ENCODE measurements around the gene SLC35A4.

SLC35A4 gene

GRCh38 chr5:140564196-140565023, at the start of gene SLC35A4, which contains the start of gene APBB3:
Gene SLC35A4, plus strand, starts transcription at chr5:140564828. Its CDS starts 2,342 bp downstream, at chr5:140567170.
Gene APBB3, minus strand, starts transcription at chr5:140564598. Its CDS starts 353 bp downstream, at chr5:140564245.
- peak; percentile 99 for DNase-seq (ENCODE audit: low spot score)

GRCh38 chr5:140524003-140524402, 40.6 kb upstream of the SLC35A4 start:
- no peak for DNase-seq (ENCODE audit: low spot score)

- no peak for DNase-seq (ENCODE audit: low spot score)
Measured at GRCh38 chr5:140540227-140540626, 24.4 kb upstream of the SLC35A4 start.

- DNase-seq (ENCODE audit: low spot score), result no peak
Measured at GRCh38 chr5:140542972-140543371, 21.7 kb upstream of the SLC35A4 start.

GRCh38 chr5:140544986-140545385, 19.6 kb upstream of the SLC35A4 start:
- DNase-seq (ENCODE audit: low spot score), result no peak

GRCh38 chr5:140545606-140546005, 19.0 kb upstream of the SLC35A4 start:
- no peak for DNase-seq (ENCODE audit: low spot score)

- no peak for DNase-seq (ENCODE audit: low spot score)
Measured at GRCh38 chr5:140546851-140547507, 17.6 kb upstream of the SLC35A4 start.

- peak; percentile 95 for DNase-seq (ENCODE audit: low spot score)
Measured at GRCh38 chr5:140547508-140548299, 16.9 kb upstream of the SLC35A4 start, which contains the start of gene EIF4EBP3. Gene EIF4EBP3, plus strand, starts transcription at chr5:140547662. Its CDS starts 76 bp downstream, at chr5:140547738.

GRCh38 chr5:140548300-140548688, 16.3 kb upstream of the SLC35A4 start:
- no peak for DNase-seq (ENCODE audit: low spot score)

- DNase-seq (ENCODE audit: low spot score), result no peak
Measured at GRCh38 chr5:140548791-140549190, 15.8 kb upstream of the SLC35A4 start.

- DNase-seq (ENCODE audit: low spot score), result no peak
Measured at GRCh38 chr5:140549237-140550144, 15.1 kb upstream of the SLC35A4 start.

- no peak for DNase-seq (ENCODE audit: low spot score)
Measured at GRCh38 chr5:140550147-140551079, 14.2 kb upstream of the SLC35A4 start.

GRCh38 chr5:140551872-140552271, 12.8 kb upstream of the SLC35A4 start:
- no peak for DNase-seq (ENCODE audit: low spot score)

- DNase-seq (ENCODE audit: low spot score), result no peak
Measured at GRCh38 chr5:140553657-140554056, 11.0 kb upstream of the SLC35A4 start.

- DNase-seq (ENCODE audit: low spot score), result no peak
Measured at GRCh38 chr5:140554454-140554853, 10.2 kb upstream of the SLC35A4 start.

GRCh38 chr5:140555747-140556312, 8.8 kb upstream of the SLC35A4 start:
- DNase-seq (ENCODE audit: low spot score), result no peak

GRCh38 chr5:140556438-140556837, 8.2 kb upstream of the SLC35A4 start:
- DNase-seq (ENCODE audit: low spot score), result no peak

- peak; percentile 89 for DNase-seq (ENCODE audit: low spot score)
Measured at GRCh38 chr5:140557136-140557805, 7.4 kb upstream of the SLC35A4 start, which contains the start of gene SRA1. Gene SRA1, minus strand, starts transcription at chr5:140557473. Its CDS starts 21 bp downstream, at chr5:140557452.

GRCh38 chr5:140557965-140558364, 6.7 kb upstream of the SLC35A4 start:
- no peak for DNase-seq (ENCODE audit: low spot score)

Data from putamen (tissue), 1 donor.